GM12873 (cell line): ENCODE measurements around the gene GALNT18.

Source experiments
- CTCF ChIP-seq: IDR thresholded peaks from 2 replicates; pipeline ENCODE4 v1.5.1; 2012; ENCODE audit warnings: low read depth, mild to moderate bottlenecking, moderate library complexity, low read length, control low read depth; ENCODE audit not compliant: insufficient read depth; ENCODE audit errors: missing control alignments

The GALNT18 gene

GRCh38 chr11:11320825-11321224 is 301.0 kb downstream of the GALNT18 start:
- TF ChIP-seq CTCF = no peak

GRCh38 chr11:11318961-11319360 is 302.8 kb downstream of the GALNT18 start:
- TF ChIP-seq CTCF = no peak

- no peak for TF ChIP-seq CTCF
These were observed 303.3 kb downstream of the GALNT18 start for GRCh38 chr11:11318461-11318860.

GRCh38 chr11:11316651-11317230 is 305.1 kb downstream of the GALNT18 start:
- TF ChIP-seq CTCF = no peak

GRCh38 chr11:11313902-11314692 is 307.7 kb downstream of the GALNT18 start:
- TF ChIP-seq CTCF = no peak

GRCh38 chr11:11313426-11313825 is 308.4 kb downstream of the GALNT18 start:
- no peak for TF ChIP-seq CTCF

GRCh38 chr11:11312738-11313137 is 309.1 kb downstream of the GALNT18 start:
- no peak for TF ChIP-seq CTCF
